ENCODE measurements around the gene NPTXR. TPM values are rescaled to one million over a fixed set of nuclear protein-coding genes. Genes with fewer than 3 reads are reported as not detected.

Gene NPTXR
- total RNA-seq, 1 experiment from 2014 or later, result 129 TPM

- no TSS peak for BruUV-seq (replicated peaks)
- TF ChIP-seq EZH2 (IDR thresholded peaks at IDR 0.05; ENCODE audit: borderline replicate concordance, low read depth, low read length, poor library complexity, severe bottlenecking), result no peak
- TF ChIP-seq CTCF (conservative IDR thresholded peaks at IDR 0.05; ENCODE audit: low read depth, low read length), result no peak
- H3K27me3 ChIP-seq (replicated peaks; ENCODE audit: insufficient read depth, low read depth, low read length, poor library complexity), result no peaks in the 10 kb centered on the region
- no peak for DNase-seq (ENCODE audit: low spot score)
- H3K9me3 ChIP-seq (ENCODE audit: low read depth, low read length, poor library complexity, severe bottlenecking), result no peaks in the 10 kb centered on the region
- H3K4me1 ChIP-seq (ENCODE audit: insufficient read depth, low read length, poor library complexity, severe bottlenecking), result peaks cover 11% of the 10 kb centered on the region
- POLR2A ChIA-PET (ENCODE audit: low non-redundant PET), result no interaction called here
- peaks cover 27% of the 10 kb centered on the region for H3K36me3 ChIP-seq (ENCODE audit: insufficient read depth, low read length, poor library complexity, severe bottlenecking)
- no peak overlapping the region for H3K4me3 ChIP-seq (ENCODE audit: low read depth, low read length, poor library complexity, severe bottlenecking)
- intact Hi-C loops (cut with micrococcal nuclease; ENCODE audit: unreplicated experiment), result no loop called here
- CTCF ChIA-PET, result no interaction called here
- H3K27ac ChIP-seq (ENCODE audit: low read depth, low read length, poor library complexity, severe bottlenecking), result peak overlapping the region; percentile 61
Observed at GRCh38 chr22:38775656-38776055, 68.2 kb downstream of the NPTXR start.

DNA sequence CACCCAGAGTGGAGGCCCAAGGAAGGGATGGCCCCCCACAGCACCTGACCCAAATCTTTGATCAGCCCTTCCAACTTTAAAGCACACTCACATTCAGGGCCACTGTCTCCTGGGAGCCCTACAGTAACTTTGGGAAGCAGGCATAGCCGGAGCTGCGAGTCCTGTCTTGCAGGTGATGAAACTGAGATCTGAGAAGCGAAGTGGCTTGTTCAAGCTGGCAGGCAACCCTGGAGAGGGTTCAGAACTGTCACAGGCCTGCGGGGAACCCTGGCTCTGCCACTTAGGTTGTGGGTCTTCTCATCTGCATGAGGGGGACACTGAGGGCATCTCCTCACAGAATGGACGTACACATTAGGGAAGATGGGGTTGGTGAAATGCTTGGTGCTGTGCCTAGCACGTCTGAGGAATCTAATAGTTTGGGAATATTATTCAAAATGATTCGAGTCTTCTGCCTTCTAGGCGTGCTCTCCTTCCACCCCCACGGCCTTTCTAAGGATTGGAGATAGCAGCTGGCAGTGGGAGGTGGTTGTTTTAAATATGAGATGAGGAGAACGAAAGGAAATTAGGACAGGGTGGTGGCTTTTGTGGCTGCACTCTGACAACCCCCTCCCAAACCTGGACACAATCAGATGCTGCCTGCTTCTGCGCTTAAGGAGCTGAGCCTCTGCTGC, 69.2 kb downstream of the NPTXR start:
- BruUV-seq (replicated peaks), result no TSS peak
- no peak overlapping the region for H3K4me3 ChIP-seq (ENCODE audit: low read depth, low read length, poor library complexity, severe bottlenecking)
- TF ChIP-seq CTCF (conservative IDR thresholded peaks at IDR 0.05; ENCODE audit: low read depth, low read length) (no peak), EZH2 (IDR thresholded peaks at IDR 0.05; ENCODE audit: borderline replicate concordance, low read depth, low read length, poor library complexity, severe bottlenecking) (no peak)
- H3K27me3 ChIP-seq (replicated peaks; ENCODE audit: insufficient read depth, low read depth, low read length, poor library complexity), result no peaks in the 10 kb centered on the region
- H3K4me1 ChIP-seq (ENCODE audit: insufficient read depth, low read length, poor library complexity, severe bottlenecking), result peaks cover 11% of the 10 kb centered on the region
- intact Hi-C loops (cut with micrococcal nuclease; ENCODE audit: unreplicated experiment), result no loop called here
- no peaks in the 10 kb centered on the region for H3K9me3 ChIP-seq (ENCODE audit: low read depth, low read length, poor library complexity, severe bottlenecking)
- POLR2A ChIA-PET (ENCODE audit: low non-redundant PET), result no interaction called here
- peak overlapping the region; percentile 61 for H3K27ac ChIP-seq (ENCODE audit: low read depth, low read length, poor library complexity, severe bottlenecking)
- no peak for DNase-seq (ENCODE audit: low spot score)
- peaks cover 18% of the 10 kb centered on the region for H3K36me3 ChIP-seq (ENCODE audit: insufficient read depth, low read length, poor library complexity, severe bottlenecking)
- CTCF ChIA-PET, result no interaction called here

DNA sequence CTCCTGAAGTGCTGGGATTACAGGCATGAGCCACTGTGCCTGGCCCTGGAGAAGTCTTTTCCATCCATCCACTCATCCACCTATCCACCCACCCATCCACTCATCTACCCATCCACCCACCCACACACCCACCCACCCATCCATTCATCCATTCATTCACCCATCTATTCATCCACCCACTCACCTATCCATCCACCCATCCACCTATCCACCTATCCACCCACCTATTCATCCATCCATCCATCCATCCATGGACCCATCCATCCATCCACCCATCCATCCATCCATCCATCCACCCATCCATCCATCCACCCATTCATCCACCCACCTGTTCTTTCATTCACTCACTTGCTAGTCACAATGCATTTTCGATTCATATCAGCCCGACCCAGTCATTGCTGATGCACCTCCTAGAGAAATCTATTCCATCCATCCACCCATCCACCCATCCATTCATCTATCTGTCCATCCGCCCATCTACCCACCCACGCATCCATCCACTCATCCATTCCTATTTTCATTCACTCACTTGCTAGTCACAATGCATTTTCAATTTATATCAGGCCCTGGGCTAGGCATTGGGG, 70.4 kb downstream of the NPTXR start:
- ChIA-PET POLR2A (ENCODE audit: low non-redundant PET) (no interaction called here), CTCF (no interaction called here)
- intact Hi-C loops (cut with micrococcal nuclease; ENCODE audit: unreplicated experiment), result no loop called here
- Histone ChIP-seq H3K4me1 (ENCODE audit: insufficient read depth, low read length, poor library complexity, severe bottlenecking) (peaks cover 20% of the 10 kb centered on the region), H3K27ac (ENCODE audit: low read depth, low read length, poor library complexity, severe bottlenecking) (peak overlapping the region; percentile 61), H3K36me3 (ENCODE audit: insufficient read depth, low read length, poor library complexity, severe bottlenecking) (peaks cover 7% of the 10 kb centered on the region), H3K9me3 (ENCODE audit: low read depth, low read length, poor library complexity, severe bottlenecking) (no peaks in the 10 kb centered on the region), H3K27me3 (replicated peaks; ENCODE audit: insufficient read depth, low read depth, low read length, poor library complexity) (no peaks in the 10 kb centered on the region), H3K4me3 (ENCODE audit: low read depth, low read length, poor library complexity, severe bottlenecking) (no peak overlapping the region)
- no peak for DNase-seq (ENCODE audit: low spot score)
- TF ChIP-seq CTCF (conservative IDR thresholded peaks at IDR 0.05; ENCODE audit: low read depth, low read length) (no peak), EZH2 (IDR thresholded peaks at IDR 0.05; ENCODE audit: borderline replicate concordance, low read depth, low read length, poor library complexity, severe bottlenecking) (no peak)
- no TSS peak for BruUV-seq (replicated peaks)
